Hippocampal formation (tissue), 2 donors: ENCODE data around the gene KIAA1614.
"Not testable (repeated sequence)": the region's sequence is repeated elsewhere in the genome, so short reads cannot be mapped to it uniquely, and the experiment has no call there.

ENCODE experiments used
- DNase-seq, 2 donors: peaks; one replicate each; lab custom pipeline; 2025; lab: John Stamatoyannopoulos, UW

KIAA1614 gene

DNA sequence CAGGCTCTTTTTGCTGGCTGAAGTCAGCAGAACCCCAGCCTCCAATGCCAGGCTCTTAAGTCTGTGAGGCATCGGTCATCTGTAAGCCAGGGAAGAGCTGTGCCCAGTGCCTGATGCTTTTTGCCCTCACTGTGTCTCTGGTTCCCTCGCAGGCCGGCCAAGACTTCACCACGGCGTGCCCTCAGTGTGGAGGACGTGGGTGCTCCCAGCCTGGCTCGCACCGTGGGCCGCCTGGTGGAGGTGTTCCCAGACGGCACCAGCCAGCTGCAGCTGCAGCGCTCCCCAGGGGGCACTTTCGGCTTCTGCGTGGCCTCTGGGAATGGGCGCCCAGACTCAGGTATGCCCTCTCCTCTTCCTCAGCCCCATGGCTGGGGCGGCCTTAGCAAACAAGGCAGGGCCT is 32.5 kb downstream of the KIAA1614 start:
- DNase-seq = no peak

DNA sequence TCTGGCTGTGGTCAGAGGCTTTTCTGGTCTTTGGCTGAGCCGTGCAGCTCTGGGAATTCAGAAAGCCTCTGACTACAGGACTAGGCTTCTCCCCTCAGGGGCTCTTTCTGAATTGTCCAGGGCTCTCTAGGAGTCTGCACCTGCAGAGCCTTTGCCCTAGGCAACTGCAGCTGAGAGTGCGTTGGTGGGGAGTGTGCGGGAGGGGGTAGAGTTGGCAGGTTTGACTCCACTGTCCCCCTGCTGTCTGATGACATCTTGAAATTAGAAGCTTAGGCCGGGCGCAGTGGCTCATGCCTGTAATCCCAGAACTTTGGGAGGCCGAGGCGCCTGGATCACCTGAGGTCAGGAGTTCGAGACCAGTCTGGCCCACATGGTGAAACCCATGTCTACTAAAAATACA is 32.9 kb downstream of the KIAA1614 start:
- DNase-seq = no peak

DNA sequence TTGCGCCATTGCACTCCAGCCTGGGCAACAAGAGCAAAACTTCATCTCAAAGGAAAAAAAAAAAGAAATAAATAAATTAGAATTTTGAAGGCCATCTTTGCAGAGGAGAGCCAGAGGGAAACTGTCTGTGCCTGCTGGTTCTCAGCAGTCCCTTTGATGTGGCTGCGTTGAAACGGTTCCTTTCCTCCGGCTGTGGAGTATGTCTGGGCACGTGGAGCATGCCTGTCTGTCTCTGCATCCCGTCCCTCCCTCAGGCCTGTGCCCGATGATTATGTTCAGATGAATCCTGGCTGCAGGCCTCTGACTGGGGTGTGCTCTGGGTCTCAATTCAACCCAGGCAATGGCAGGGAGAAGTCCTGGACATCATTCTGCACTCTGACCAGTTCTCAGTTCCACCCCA is 33.4 kb downstream of the KIAA1614 start:
- DNase-seq = no peak

DNA sequence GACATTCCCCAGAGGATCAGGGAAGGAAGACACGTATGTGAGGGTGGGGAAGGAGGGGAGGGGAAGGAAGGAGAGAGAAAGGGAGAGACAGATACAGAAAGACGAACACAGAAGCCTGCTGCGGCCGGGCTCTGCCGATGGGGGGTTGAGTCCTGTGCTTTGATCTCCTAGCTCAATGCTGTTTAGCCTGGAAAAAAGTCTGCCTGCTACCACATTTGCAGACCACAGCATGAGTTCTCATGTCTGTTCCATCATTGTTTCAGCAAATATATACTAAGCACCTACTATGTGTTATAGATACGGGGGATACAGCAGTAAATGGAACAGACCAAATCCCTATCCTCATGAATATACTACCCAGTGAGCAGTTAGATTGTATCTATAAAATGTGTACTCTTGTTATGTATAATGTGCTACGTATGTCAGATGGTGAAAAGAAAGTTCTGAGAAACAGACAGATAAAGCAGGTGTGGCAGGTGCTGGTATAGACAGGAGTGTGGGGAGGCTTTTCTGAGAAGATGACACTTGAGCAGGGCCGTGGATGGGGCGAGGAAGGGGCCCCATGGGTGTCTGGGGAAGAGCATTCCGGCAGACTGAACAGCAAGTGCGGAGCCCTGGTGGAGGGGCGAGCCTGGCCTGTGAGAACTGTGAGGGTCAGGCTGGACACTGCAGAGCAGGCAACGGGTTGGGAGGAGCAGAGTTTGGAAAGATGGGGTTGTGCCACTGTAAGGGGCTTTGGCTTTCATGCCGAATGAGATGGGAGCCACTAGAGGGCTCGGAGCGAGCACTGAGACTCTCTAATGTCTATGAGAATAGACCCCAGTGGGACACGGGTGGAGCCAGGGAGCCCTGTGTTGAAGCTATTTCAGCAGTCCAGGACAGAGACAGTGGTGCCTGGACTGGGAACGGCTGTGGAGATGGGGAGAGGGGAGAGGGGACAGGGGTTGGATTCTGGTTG is 34.1 kb downstream of the KIAA1614 start:
- DNase-seq = no peak

DNA sequence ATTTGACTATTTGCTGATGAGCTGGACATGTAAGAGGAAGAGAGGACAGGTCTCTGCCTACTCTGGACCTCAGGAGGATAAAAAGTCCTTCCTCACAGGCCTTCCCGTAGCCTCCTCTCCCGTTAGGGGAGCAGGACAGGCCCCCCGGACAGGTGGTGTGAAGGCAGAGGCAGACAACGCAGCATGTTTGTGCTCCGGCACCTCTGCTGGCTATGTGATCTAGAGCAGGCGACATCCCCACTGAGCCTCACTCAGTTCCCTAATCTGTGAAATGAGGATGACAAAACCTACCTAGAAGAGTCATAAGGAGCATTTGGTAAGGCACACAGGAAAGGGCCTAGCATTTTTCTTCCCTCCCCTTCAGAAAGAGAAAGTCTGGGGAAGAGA is 34.8 kb downstream of the KIAA1614 start:
- no peak for DNase-seq

DNA sequence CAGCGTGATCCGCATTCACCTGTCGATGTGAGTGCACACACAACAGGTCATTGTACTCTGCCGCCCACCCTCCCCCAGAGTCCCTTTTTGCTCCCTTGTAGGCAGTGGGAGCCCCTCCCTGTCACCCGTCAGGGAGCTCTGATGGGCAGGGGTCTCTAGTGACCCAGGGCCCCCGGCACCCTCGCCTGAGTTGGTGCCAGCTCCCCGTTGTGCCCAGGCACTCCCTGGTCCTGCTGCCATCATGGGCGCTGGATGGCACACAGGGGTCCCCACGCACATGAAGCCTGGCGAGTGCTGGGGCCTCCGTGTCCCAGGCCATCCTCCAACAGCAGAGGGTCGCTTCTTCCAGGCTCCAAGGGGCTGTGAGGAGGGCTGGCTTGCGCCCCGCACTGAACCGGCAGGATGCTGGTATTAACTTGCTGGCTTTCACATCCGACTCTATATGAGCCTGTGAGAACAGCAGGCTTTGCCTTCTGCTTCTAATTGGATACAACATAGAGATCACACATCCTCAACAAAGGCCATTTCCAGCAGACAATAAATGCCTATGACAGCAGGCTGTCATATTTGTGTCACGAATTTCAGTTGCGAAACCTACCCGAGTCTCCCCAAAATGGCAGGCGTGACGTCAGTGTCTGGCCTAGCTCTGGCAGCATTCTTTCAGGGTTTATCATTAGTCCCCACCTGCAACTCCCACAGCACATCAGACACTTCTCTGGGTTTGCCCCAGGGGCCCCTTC is 35.4 kb downstream of the KIAA1614 start:
- no peak for DNase-seq

DNA sequence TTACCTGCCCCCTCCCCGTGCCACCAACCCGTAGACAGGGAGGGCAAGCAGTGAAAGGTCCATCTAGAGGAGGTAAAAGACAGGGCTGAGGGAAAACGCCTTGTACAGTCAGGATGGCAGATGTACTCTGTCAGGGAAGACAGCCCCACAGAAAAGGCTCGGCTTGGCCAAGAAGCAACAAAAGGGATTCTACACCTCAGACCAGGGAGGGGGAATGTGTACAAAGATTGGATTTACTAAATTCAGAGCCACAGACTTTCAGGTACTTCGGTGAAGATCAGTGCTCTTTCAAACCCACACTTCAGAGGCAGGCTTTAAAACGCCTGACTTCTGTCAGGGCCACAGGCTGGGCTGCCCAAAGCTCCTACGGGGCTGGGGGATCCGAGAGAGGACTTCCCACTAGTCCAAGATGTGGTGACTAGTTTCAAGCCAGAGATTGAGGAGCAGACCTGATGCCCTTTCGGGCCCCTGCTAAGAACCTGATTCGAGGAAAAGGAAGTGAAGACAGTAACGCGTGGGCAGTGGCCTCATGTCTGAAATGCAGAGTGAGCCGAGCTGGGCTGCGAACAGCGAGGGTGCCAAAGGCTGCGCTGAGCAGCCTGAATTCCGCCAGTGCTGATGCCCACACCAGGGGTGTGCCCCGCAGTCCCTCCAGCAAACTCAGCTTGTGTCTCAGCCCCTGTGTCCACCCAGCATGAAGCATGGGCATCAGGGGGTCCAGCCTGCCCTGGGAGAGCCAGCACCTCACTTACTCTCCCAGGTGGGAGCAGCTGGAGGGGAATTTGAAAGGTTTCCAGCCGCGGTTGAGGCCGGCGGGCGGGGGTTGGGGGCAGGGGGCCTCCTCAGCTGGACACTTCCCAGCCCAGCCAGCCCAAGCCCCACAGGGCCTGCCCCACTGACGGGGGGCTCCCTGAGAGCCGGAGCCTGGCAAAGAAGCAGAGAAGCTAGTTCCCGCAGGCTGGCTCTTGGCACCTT is 36.2 kb downstream of the KIAA1614 start:
- no peak for DNase-seq

DNA sequence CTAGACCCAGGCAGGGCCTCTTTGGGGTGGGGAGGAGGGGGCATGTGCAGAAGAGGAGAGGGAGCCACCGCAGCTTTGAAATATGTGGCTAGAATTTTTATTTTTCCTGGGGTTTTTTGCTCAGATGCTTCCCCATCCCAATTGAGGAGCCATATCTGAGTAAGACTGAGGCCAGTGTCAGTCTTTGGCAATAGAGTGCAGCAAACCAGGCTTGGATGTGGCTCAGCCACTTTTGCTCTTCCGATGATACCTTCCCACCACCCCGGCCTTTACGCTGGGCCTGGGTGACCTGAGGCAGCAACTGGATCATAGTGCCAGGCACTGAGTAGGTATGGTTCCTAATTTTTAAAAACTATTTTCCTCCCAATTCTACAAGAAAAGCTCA is 36.9 kb downstream of the KIAA1614 start:
- no peak for DNase-seq

DNA sequence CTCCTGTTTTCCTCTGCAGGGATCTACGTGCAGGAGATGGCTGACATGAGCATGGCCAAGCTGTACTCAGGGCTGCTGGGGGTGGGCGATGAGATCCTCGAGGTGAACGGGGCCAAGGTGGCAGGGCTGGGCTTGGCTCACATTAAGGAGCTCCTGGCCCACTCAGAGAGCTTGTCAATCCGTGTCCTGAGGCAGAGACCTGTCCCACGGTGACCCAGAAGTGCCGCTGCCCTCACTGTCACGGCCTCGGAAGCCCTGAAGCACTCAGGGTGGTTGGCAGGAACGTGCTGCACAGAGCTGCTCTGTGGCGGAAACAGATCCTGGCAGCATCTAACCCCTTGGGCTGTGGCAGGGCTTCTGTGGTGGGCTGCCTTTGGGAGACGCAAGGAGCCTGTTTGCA is 37.6 kb downstream of the KIAA1614 start:
- no peak for DNase-seq

DNA sequence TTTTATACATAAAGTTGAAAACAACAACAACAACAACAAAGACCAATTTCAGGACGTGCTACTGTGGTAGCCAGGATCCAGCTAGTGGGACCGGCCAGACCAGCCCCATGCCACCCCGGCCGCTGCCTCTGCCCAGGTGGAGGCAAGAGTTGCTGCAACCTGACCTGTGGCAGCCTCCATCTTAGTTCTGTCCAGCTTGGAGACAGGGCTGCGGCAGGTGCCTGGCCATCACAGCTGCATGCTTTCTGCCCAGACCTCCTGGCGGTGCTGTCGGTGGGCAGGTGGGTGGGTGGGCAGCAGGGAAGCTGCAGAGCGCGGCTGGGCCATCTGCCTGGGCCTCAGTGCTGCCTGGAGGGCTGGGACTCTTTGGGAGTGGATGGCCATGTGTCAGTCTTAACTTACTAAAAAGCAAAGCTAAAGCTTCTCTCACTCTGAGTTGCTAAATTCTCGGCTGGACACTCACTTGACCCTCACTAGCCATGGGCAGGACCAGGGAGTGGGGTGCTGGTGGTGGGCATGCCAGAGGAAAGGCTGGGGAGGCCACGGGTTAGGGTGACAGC is 38.6 kb downstream of the KIAA1614 start:
- DNase-seq = no peak

DNA sequence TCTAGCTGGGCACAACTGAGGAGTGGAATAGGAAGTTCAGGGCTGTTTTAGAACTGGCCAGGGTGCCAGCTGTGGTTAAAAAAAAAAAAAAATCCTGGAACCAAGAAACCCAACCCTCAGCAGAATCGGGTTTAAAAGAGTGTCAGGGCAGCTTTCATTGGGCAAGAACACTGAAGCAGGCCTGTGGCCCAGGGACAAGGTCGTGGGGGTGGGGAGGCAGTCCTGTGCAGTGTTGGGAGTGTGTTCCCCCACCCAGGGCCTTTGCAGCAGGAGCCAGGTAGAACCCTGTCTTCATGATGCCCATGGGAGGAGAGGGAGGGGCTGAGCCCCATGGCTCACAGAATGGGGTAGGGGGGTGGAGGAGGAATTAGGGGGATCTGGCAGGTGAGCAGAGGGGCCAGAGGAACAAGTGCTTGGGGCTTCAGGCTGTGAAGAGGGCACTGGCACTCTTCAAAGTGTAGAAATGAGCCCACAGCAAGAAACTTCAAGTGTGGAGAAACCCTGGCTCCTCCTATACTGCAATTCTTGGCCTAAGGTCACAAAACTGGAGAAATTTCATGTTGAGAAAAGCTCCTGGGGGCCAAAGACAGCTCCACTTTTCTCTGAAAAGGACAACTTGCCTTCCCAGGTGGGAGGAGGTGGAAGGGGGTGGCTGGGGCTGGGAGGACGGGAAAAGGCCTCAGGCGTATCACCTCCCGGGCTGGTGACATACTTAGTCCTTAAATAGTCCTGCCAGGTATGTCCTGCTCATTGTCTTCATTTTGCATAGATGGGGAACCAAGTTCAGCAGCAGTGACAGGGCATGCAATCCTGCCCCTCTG is 39.3 kb downstream of the KIAA1614 start:
- peak in 1 of 2 donors; percentile 8 for DNase-seq

DNA sequence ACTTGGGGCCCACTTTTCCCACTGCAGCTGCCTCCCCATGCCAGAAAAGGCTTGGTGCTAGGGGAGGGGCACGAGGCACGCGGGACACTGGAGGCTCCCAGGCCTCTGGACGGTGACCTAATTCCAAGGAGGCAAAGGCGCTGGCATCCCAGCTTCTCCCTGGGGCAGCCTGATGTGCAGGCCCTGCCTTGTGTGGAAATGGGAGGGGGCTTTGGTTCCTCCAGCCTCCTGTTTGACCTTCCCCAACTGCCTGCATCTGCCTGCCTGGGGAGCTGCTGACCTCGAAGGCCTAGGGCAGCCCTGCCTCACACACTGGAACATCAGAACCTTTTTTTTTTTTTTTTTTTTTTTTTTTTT is 39.9 kb downstream of the KIAA1614 start:
- no peak for DNase-seq

DNA sequence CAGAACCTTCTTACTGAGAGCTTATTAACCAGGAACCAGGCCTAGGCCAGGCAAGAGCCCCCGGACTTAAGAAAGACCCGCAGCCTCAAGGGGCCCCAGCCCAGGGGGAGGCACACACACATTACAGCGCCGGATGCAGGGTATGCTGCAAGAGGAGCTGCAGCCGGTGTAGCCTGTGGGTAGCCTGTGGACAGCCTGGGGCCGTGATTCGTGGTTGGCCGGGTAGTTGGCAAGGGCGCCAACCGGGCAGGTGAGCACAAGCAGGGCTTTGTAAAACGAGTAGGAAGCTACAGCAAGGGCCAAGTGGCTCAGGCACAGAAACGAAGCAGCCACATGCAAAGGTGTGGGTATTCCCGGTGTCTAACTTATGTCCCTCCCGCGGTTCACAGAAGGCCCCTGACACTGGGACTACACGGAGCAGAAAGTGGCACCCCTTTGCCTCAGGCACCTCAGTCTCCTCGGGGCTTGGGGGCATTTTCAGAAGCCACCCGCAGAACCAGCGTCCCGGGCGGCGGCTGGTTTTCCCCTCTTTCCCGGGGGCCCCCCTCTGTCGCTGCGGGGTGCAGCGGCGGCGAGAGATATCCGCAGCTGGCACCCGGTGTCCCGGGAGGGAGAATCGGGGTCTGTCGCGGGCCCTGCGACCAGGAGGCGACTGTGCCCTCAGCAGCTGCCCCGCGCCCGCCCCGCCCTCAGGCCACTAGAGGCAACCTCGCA is 40.8 kb downstream of the KIAA1614 start:
- no peak for DNase-seq

DNA sequence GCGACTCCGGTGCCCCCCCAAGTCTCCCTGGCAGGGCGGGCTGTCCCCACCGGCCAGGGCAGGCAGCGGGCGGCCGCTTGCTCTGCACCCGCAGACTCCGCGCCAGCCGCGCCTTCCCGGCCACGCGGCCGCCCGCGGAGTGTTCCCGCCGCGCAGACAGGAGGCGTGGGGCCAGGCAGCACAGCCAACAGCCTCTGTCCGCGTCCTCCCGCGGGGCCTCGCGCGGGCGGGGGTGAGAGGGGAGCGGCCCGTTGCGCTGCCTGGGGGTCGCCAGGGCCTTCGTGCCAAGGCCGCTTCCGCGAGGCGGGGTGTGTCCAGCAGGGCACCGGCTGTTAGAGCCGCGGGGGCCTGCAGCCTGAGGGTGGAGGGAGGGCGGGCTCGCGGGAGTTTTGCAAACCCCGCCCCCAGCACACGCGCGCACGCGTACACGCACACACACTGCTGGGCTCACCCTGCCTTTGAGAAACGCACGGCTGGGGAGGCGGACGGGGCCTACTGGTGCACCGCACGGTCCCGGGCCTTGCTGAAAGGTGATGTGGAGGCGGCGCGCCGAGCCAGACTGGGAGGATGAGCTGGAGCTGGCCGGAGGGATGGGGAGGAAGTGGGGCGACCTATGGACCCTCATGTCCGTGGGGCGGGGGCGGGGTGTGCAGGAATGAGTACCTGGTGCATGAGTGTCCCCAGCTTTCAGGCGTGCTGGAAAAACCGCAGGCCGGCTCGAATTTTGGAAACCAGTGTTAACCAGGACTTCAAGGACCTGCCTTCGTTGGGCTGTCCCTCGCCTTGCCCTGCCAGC is 41.5 kb downstream of the KIAA1614 start:
- peak in 1 of 2 donors; percentile 83 for DNase-seq

DNA sequence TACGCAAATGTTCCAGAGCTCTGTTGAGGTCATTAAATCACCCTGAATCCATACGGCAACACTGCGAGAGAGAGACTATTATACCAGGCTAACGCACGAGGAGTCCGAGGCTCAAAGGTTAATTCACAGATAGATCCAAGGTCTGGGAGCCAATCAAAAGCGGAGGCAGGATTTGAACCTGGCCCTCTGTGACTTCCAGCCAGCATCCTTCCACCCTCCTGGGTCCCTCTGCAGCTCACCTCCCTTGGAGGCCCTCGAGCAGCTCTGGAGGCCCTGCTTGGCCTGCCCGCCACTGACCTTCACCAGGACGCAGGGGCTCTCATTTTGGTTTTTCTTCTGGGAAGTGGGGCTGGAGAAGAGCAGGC is 42.1 kb downstream of the KIAA1614 start:
- no peak for DNase-seq

DNA sequence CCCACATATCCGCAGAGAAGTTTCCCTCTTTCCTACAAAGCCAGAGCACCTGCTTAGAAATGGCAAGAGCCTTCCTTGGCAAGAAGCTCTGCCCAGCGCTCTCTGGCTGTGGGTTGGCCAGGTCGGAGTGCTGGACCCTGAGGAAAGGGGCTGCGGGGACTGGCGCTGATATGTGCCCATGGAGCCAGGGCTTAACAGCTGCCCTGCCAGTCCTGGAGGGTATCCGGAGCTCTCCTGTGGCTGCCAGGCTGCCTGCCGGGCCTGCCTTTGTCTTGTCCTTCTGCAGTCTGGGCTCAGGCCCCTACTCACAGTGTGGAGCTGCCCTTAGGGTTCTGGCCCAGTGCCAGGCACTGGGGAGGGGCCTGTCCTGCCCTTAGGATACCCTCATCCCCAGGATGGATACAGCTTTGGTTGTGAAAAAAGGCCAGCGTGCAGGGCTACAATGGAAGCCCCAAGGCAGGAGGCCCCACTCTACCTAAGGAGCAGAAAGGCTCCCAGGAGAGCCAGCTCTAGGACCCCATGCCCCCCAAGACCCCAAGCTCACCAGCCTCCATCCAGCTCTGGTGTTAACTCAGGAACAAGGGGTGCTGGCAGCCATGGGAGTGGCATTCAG is 43.4 kb downstream of the KIAA1614 start:
- peak; percentile 29 to 30 for DNase-seq

DNA sequence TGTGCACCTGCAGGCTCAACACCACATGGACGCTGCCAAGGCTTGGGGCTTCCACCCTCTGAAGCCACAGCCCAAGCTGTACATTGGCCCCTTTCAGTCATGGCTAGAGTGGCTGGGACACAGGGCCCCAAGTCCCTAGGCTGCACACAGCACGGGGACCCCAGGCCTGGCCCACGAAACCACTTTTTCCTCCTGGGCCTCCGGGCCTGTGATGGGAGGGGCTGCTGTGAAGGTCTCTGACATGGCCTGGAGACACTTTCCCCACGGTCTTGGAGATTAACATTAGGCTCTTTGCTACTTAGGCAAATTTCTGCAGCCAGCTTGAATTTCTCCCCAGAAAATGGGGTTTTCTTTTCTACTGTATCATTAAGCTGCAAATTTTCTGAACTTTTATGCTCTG is 46.9 kb downstream of the KIAA1614 start:
- not testable (repeated sequence) for DNase-seq

DNA sequence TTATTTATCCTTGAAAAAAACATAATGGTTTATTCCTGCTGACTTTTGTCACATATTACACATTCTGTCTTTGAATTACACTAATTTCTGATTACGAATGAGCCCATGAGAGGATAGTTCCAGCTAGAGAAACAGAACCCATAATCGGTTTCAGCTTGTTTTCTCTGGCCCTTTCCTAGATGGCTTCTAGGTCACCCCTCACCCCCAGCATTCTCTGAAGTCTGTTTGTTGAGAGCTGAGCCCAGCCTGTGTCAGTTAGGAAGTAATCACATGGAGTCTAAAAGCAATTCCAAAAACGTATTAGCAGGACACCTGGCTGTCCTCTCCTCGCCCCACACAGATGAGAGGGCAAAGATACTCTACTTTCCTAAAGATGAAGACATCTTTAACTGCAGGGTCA is 48.9 kb downstream of the KIAA1614 start:
- no peak for DNase-seq

DNA sequence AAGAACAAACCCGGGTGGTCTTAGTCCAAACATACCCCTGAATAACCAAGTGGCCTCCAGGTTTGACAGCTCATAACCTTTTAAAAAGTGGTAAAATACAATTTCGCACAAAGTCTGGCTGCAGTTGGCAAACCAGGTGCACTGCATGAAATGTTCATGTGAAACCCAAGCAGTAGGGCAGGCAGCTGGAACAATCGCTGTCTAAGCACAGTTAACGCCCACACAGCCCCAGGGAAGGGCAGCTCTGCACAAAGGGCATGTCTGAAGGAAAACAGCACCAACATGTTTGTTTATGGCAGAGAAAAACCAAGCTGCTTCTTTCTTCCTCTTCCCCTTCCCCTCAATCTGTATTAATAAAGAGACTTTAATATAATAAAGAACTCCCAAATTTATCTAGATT is 49.5 kb downstream of the KIAA1614 start:
- no peak for DNase-seq
